IPS-18c (cell line): ENCODE results near the gene MYRF.

Experiments used
- H3K4me3 ChIP-seq: 2 replicates; pipeline ENCODE4 v1.7.0; 2013; ENCODE audit warnings: low read depth, mild to moderate bottlenecking, low read length, moderate library complexity; ENCODE audit not compliant: insufficient read depth
- H3K9me3 ChIP-seq: one replicate; pipeline ENCODE4 v1.6.1; 2013; ENCODE audit warnings: mild to moderate bottlenecking, low read length, moderate library complexity; ENCODE audit not compliant: control insufficient read depth, insufficient read depth

The MYRF gene

DNA sequence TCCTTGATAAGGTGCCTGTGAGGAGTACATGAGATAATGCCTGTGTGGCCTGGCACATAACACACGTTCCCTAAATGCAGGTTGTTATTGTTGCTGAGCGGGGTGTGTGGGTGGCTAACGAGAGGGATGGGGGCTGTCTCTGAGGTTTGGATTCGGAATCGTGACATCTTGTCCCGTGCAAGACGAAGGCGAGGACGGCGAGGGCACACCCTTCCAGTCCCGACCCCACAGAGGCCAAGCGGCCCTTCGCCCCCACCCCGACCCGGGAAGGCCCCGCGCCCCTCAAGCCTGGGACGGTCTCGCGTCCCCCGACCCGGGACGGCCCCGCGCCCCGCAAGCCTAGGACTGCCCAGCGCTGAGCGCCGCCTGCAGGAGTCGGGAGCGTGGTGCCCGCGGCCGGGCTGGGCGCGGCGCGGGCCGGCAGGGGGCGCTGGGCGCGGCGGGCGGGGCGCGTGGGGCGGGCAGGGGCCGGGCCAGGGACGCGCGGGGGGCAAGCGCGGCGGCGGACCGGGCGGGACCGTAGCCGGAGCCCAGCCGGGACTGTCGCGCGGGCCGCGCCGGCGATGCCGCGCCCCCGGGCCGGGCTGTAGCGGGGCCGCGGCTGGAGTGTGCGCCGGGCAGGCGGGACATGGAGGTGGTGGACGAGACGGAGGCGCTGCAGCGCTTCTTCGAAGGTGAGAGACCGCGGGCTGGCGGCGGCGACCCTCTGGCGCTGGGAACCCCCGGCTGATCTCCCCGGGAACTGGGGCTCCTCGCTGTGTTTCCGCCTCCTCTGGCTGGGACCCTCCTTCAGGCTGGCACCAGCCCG lies at the start of gene MYRF:
MYRF (plus strand) TSS at position 520 of the 808 bp plus-strand sequence; CDS start at position 629, 109 bp downstream.
- H3K9me3 ChIP-seq: peaks cover 7% of the 10 kb centered on the region
- peak within 1 kb of the TSS; percentile 64 for H3K4me3 ChIP-seq

DNA sequence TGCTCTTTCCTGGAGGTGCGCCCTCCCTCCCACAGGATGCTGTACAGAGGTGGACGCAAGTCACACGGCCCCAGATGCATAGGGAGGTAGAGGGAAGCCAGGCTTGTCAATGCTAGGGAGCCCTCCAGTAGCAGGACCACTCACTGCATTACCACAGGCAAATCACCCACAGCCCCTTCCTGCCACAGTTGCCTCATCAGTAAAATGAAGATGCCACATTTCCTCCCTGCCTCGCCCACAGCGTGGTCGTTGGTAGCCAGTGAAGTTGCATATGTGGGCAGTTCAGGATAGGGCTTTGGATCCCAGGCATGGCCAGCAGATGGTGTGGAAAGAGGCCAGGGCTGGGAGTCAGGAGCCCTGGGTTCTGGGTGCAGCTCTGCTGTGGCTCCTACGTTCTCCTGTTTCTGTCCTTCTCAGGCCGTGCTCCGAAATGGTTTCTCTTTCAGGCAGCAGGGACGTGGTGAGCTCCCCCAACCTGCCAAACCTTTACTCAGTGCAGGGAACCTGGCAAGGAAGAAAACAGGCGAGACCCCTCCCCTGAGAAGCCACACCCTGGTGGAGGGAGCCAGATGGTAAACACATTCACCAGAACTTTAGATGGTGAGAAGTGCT lies 49.6 kb upstream of the MYRF start:
- H3K4me3 ChIP-seq: no peak overlapping the region
- H3K9me3 ChIP-seq: no peaks in the 10 kb centered on the region

DNA sequence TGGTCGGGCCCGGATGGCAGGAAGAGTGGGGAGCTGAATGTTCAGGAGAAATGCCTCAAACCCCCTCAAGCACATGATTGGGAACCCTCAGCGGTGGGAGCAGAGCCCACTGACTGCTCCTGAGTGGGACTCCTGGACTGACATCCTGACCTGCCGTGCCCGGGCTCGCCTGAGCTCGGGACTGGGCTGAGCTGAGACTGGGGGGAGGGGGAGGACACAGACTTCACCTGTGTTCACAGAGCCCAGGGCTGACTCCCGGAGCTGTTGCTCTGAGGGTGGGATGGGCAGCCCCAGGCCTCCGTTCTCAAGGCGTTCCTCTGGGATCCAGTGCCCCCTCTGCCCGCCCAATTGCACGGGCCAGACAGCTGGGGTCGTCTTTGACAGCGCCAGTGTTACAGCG lies 47.6 kb upstream of the MYRF start:
- H3K9me3 ChIP-seq: no peaks in the 10 kb centered on the region
- no peak overlapping the region for H3K4me3 ChIP-seq

DNA sequence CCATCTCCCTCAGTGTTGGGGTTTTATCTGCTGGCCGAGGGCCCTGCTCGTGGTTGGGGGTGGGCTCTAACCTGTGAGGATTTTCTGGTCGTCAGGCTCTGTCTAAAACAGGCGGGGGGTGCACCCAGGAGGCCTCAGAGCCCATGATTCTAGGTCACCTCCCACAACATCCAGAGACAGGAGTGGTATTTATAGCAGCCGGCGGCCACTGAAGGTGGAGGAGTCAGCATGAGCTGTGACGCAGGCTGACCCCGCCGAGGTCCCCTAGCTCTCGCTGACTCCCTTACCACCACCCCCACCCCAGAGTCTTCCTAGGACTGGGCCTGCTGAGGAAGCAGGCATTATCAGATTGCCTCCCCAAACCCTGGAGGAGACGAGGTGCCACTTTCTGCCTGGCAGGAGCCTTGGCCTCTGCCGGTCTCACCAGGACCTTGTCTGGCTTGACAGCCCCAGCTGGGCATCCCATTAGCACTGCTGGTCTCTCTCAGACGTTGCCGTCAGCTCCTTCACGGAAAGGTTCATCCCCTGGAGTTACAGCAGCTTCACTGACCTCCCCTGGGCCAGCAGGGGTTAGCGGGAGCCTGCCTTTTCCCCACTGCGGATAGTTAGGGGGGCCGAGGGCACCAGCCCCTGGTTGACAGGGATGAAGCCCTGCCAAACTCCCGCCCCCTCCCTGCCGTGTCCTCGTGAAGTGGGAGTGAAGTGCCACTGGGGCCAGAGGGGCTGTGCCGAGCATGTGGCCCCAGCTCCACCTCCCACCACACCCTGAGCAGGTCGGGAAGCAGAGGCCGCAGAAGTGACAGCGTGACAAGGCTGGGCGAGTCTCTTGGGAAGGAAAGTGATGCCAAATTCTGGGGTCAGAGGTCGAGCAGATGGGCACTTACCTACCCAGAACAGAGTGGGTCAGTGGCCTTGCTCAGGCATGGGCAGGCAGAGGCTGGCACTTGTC lies 45.7 kb upstream of the MYRF start:
- no peaks in the 10 kb centered on the region for H3K9me3 ChIP-seq
- H3K4me3 ChIP-seq: no peak overlapping the region

DNA sequence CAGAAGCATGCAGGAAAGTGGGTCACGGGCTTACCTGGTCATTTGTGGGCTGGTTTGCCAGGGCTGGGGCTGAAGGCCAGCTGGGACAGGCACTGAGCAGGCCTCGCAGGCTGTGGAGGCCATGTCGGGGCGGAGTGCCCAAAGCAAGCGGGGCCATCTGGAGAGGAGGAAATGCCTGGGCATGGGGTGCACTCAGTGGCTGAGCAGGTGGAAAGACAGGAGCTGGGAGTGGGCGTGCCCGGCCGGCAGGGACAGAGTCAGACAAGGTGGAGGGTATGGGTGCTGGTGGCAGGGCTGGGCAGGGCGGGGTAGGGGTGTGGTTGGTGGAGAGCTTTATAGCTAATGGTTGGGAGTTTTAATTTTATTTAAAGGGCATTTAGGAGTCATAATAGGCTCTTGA lies 44.9 kb upstream of the MYRF start:
- Histone ChIP-seq H3K4me3 (no peak overlapping the region), H3K9me3 (no peaks in the 10 kb centered on the region)

DNA sequence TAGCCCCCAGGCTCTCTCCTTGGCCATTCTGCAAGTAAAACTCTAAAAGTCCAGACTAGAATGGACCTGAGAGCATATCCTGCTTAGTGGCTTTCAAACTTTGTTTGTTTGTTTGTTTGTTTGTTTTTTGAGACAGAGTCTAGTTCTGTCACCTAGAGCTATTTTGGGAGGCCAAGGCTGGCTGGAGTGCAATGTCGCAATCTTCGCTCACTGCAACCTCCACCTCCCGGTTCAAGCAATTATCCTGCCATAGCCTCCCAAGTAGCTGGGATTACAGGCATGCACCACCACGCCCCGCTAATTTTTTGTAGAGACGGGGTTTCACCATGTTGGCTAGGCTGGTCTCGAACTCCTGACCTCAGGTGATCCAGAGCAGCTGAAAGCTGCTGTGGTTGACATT lies 43.3 kb upstream of the MYRF start:
- Histone ChIP-seq H3K9me3 (no peaks in the 10 kb centered on the region), H3K4me3 (no peak overlapping the region)

DNA sequence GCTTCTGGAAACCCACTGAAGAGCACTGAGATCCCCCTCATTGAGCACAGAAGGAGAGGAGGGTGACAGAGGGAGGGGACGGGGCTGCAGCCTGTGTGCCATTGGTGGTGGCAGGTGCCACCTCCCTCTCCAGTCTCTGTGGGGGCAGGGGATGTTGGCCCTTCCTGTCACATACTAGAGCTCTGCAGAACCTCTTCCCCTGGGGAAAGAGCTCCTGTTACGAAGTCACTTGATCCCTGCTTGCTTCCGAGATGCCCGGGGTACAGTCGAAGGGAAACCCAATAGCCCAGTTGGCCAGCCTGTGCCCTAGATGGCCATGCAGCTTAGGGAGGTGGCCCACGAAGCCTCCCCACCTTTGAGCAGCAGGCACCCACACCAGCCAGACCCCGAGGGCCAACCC lies 42.9 kb upstream of the MYRF start:
- Histone ChIP-seq H3K9me3 (no peaks in the 10 kb centered on the region), H3K4me3 (no peak overlapping the region)

DNA sequence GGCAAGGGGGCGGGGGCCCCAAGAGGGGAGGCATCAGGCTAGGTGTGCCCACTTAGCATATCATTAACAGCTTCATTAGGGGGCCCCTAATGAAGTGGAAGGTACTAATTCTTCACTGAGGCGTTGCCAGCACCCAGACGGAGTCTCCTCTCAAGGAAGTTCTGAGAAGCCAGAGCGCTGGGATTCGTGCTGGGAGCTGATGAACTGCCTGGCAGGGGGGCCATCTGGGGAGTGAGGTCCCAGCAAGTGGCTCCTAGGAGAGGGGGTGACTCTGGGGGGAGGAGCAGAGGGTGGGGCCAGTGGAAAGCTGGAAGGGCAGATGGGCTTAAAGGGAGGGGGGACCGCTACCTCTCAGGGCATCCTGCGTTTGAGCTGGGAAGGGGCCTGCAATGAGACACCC lies 42.4 kb upstream of the MYRF start:
- Histone ChIP-seq H3K4me3 (no peak overlapping the region), H3K9me3 (no peaks in the 10 kb centered on the region)

DNA sequence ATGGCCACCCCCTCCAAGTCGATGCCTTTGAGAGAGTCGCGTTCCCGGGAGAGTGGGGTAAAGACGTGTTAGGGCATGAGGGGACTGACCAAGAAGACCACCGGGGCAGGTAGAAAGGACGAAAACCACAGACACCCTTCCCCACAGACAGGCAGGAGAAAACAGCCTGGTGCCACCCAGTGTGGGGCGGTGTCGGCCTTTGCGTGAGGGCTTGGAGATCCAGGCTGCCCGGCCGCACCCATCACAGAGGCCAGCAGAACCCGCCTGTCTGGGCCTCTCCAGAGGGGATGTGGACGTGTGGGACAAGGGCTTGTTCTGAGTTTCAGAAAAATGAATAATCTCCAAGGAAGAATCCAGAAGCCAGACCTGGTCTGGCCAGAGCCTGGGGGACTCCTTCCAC lies 41.4 kb upstream of the MYRF start:
- Histone ChIP-seq H3K9me3 (no peaks in the 10 kb centered on the region), H3K4me3 (no peak overlapping the region)

DNA sequence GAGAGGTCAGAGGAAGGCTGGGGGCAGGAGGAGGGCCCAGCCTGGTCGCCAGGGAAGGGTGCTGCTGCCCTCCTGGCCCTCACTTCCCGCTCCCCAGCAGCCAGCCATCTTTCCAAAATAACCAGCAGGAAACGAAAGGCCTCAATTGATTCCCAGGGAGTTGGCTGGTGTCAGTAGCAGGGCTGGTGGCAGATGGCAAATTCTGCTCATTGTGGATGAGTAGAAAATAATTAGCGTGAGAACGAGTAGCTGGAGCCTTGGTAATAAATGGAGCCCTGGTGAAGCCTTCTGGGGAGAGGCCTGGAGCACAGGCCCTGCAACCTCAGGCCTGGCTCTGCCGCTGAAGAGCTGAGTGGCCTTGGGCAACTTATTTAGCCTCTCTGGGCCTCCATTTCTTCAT lies 40.9 kb upstream of the MYRF start:
- Histone ChIP-seq H3K9me3 (no peaks in the 10 kb centered on the region), H3K4me3 (no peak overlapping the region)

DNA sequence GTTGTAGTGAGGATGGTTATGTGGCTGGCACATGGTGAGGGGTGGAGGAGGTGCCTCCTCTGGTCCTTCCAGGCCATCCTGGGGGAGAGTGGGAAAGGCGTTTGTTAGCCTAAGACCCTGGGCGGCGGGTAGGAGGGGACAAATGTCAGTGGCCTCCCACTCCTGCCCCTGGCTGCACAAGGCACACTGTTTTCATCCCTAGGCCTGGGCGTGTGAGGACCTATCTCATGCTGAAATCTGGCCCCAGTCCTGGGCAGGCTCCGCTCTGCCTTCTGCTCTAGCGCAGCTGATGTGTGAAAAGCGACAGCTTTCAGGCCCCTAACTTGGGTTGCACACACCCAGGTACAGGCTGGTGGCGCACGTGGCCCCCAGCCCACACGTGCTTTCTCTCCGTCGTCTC lies 40.1 kb upstream of the MYRF start:
- Histone ChIP-seq H3K9me3 (no peaks in the 10 kb centered on the region), H3K4me3 (no peak overlapping the region)

DNA sequence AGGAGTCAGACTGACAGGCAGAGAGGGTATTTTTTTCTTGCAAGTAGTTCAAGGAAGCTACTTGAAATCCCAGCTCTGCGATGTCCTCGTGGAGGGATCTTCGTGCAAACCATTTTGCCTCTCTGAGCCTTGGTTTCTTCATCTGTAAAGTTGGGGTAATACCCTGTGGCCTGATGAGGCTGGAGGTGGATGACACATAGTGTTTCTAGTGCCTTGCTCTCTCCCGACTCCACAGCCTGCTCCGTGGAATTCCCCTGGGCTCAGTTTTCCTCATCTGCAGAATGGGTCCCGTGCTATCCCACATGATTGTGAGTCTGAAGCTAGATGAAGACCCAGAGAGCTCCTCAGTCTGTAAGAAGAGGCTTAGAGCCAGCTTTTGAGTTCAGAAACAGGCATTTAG lies 39.6 kb upstream of the MYRF start:
- Histone ChIP-seq H3K9me3 (no peaks in the 10 kb centered on the region), H3K4me3 (no peak overlapping the region)

DNA sequence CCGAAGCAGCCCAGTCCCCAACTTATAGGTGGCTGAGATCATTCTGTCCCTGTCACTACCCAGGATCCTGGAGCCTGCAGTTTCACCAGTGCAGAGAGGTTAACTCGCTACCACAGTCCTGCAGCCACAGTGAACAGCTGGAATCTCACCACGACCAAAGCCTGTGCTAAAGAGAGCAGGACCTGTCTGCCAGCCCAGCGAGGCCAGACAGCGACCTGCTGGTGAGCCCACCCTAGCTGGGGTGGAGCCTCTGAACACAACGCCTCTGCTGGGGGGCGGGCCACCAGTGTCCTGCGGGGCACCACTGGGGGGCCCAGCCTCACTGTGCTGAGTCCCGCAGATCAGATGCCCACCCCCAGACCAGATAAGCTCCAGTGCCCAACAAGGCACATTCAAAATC lies 39.0 kb upstream of the MYRF start:
- no peaks in the 10 kb centered on the region for H3K9me3 ChIP-seq

DNA sequence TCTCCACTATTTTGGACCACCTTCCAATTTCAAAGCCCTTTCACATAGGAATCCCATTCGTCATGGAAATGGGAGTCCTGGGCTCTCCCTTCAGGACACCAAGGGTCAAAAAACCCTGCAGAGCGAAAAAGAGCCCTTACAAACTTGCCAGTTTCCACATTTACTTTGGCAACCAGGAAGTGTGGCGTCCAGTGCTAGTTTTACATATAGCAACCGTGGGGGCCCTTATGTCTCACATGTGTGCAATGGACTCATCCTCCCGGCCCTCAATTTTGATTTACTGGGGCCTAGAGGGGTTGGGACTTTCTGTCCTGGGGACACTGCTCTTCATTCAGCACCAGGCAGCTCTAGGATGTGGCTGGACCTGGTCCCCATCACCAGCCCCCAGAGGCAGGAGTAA lies 38.5 kb upstream of the MYRF start:
- Histone ChIP-seq H3K4me3 (no peak overlapping the region), H3K9me3 (no peaks in the 10 kb centered on the region)

More for the DNA sequence above, 39.0 kb upstream of the MYRF start:
- no peak overlapping the region for H3K4me3 ChIP-seq

DNA sequence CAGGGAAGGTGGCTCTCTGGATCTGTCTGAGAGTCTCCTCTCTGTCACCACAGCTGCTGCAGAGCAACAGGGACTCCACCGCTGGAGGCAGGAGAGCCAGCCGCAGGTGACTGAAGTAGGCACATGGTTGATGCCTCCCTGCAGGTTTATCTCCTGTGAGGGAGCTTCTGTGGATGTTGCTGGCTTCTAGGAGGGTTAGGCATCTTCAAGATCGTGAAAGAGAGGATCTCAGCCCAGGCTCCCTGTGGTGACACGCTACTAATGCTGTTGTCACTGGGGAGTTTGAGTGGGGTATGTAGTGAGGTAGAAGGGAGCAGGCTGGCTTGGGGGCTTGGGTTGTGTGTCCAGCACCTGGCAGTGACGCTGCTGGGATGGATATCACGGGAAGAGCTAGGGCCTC lies 38.1 kb upstream of the MYRF start:
- H3K4me3 ChIP-seq: no peak overlapping the region

DNA sequence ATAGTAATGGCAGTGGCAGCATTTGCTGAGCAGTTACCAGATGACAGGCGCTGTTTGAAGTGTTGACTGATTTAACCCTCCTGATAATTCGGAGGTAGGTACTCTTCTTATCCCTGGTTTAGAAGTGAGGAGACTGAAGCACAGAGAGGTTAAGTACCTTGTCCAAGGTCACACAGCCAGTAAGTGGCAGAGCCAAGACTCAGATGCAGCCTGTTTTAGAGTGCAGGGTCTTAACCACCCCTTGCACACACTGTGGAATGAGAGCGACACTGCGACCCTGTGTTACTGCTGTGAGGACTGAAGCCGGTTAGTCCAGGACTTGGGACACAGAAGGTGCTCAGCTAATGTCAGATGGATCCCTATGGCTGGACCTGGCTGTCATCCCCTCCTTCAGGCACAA lies 37.5 kb upstream of the MYRF start:
- H3K9me3 ChIP-seq: no peaks in the 10 kb centered on the region
- H3K4me3 ChIP-seq: no peak overlapping the region

More for the DNA sequence above, 38.1 kb upstream of the MYRF start:
- H3K9me3 ChIP-seq: no peaks in the 10 kb centered on the region

DNA sequence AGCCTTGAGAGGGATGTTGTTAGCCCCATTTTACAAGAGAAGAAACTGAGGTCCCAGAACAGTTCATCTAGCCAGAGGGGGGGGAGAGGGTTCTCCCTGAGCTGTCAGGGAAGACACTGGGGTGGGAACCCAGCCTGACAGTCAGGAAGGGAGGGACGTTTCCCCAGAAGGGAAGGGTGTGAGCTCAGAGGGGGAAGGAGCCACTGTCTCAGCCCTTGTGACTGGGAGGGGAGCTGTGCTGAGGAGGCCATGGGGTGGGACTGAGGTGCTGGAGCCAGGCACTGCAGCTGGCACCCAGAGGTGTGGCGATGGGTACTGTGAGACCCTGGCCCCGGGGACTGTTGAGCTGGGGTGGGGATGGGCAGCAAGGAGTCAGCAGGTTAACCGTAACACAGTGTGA lies 36.6 kb upstream of the MYRF start:
- Histone ChIP-seq H3K9me3 (no peaks in the 10 kb centered on the region), H3K4me3 (no peak overlapping the region)
